ENCODE measurements around the gene PTPN20. TPM values are rescaled to one million over a fixed set of nuclear protein-coding genes. Genes with fewer than 3 reads are reported as not detected.

PTPN20 gene
- total RNA-seq, 1 experiment from 2014 or later = not detected

DNA sequence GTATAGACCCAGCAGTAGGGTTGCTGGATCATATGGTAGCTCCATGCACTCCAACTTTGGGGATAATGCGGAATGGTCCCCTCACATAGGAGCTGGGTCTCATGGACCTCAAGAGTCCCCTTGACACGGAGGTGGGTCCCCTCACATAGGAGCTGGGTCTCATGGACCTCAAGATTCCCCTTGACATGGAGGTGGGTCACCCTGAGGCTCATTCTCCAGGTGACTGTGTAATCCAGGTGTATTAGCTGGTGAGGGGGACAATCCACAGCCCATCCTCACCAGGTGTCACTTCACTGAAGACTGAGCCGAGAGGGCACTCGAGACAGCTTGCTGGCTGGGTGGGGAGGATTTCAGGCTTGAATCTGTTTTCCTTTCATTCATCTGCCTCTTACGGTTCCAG, 121.9 kb downstream of the PTPN20 start:
- H3K9me3 Mint-ChIP-seq = no peaks in the 10 kb centered on the region; a peak in 1 of 5 replicates
- peaks cover 1% of the 10 kb centered on the region; the same call in 1 of the 2 replicates for H3K27me3 Mint-ChIP-seq (ENCODE audit: low read depth)

More for the DNA sequence above, 121.9 kb downstream of the PTPN20 start:
- Histone ChIP-seq H3K4me1 (ENCODE audit: insufficient read depth, low read length) (no peaks in the 10 kb centered on the region), H3K56ac (ENCODE audit: insufficient read length, low read depth, low read length) (no peak overlapping the region), H3K18ac (ENCODE audit: insufficient read length, low read depth, low read length) (no peak overlapping the region), H4K20me1 (ENCODE audit: control insufficient read depth, insufficient read depth, insufficient read length) (no peaks in the 10 kb centered on the region), H3K79me2 (ENCODE audit: insufficient read depth, low read length) (no peaks in the 10 kb centered on the region), H2AK5ac (ENCODE audit: insufficient read length, low read length) (no peak overlapping the region), H2BK15ac (ENCODE audit: low read depth, low read length) (no peak overlapping the region), H3K79me1 (ENCODE audit: insufficient read depth, low read depth, low read length, poor library complexity, severe bottlenecking) (no peaks in the 10 kb centered on the region), H3K9ac (ENCODE audit: extremely low read depth, insufficient read length, low read length) (no peak overlapping the region), H4K5ac (ENCODE audit: insufficient read length, low read depth, low read length) (no peak overlapping the region), H2AFZ (ENCODE audit: low read length) (no peak overlapping the region), H2BK20ac (ENCODE audit: low read depth, low read length, poor library complexity, severe bottlenecking) (no peak overlapping the region), H3K27ac (ENCODE audit: insufficient read length, low read depth, low read length) (no peak overlapping the region), H3T11ph (ENCODE audit: low read length) (no peak overlapping the region), H2BK120ac (ENCODE audit: low read depth, low read length, poor library complexity, severe bottlenecking) (no peak overlapping the region), H3K9me3 (ENCODE audit: control insufficient read depth, low read depth, low read length) (no peaks in the 10 kb centered on the region), H2BK5ac (ENCODE audit: insufficient read length, low read length) (no peak overlapping the region), H3K23ac (ENCODE audit: insufficient read length, low read depth, low read length) (no peak overlapping the region), H4K91ac (ENCODE audit: insufficient read length, low read depth, low read length) (no peak overlapping the region), H3K4me2 (ENCODE audit: insufficient read depth, insufficient read length, low read length) (no peak overlapping the region), H3K14ac (ENCODE audit: insufficient read depth, low read length) (no peak overlapping the region), H3K4ac (ENCODE audit: low read depth, low read length) (no peak overlapping the region), H2BK12ac (ENCODE audit: insufficient read length, low read depth, low read length) (no peak overlapping the region), H4K8ac (replicated peaks; ENCODE audit: insufficient read length, low read depth, low read length) (no peak overlapping the region), H3K23me2 (ENCODE audit: insufficient read length, low read depth, low read length, poor library complexity, severe bottlenecking) (no peaks in the 10 kb centered on the region), H3K27me3 (ENCODE audit: insufficient read depth, low read length) (no peaks in the 10 kb centered on the region)
- H3K27ac Mint-ChIP-seq = no peak overlapping the region; a peak in 1 of 7 replicates
- no CpG with 5 or more reads among the region's 5 CpGs for WGBS (ENCODE audit: extremely low coverage, insufficient read length, low lambda C conversion rate)
- no peak for DNase-seq
- no peak for TF ChIP-seq CTCF (conservative IDR thresholded peaks at IDR 0.05)
- H3K4me1 Mint-ChIP-seq = peaks cover 6 to 10% of the 10 kb centered on the region in 2 experiments
- no peaks in the 10 kb centered on the region; a peak in 1 of 7 replicates for H3K36me3 Mint-ChIP-seq (ENCODE audit: insufficient read depth in 1 of 3, low read depth in 3 of 3)
- H3K4me3 Mint-ChIP-seq = no peak overlapping the region

All from H9 (cell line).